ENCODE results near the gene RNF175. TPM values are rescaled to one million over a fixed set of nuclear protein-coding genes. Genes with fewer than 3 reads are reported as not detected.

RNF175 gene
- total and polyA plus RNA-seq, 4 donors = 7.8 to 41.7 (median 32.9) TPM

GRCh38 chr4:153787061-153787560 lies 27.3 kb upstream of the RNF175 start:
- no peak overlapping the region for H3K27ac ChIP-seq (ENCODE audit: low read depth, low read length)
- no CpG with 5 or more reads among the region's 1 CpG for WGBS (ENCODE audit: insufficient coverage)
- H3K9me3 ChIP-seq (ENCODE audit: control insufficient read depth, insufficient read depth, low read length) = no peaks in the 10 kb centered on the region
- peaks cover 56% of the 10 kb centered on the region for H3K27me3 ChIP-seq (ENCODE audit: control insufficient read depth, insufficient read depth, low read length)
- DNase-seq (ENCODE audit: low read depth in 4 of 6, low spot score in 6 of 6) = no peak
- H3K4me3 ChIP-seq (ENCODE audit: low read depth, low read length) = peak overlapping the region; percentile 40
- H3K4me1 ChIP-seq (ENCODE audit: control insufficient read depth, insufficient read depth, low read length) = peaks cover 42% of the 10 kb centered on the region
- H3K36me3 ChIP-seq (ENCODE audit: control insufficient read depth, insufficient read depth, low read length) = no peaks in the 10 kb centered on the region

- Histone ChIP-seq H3K27me3 (ENCODE audit: control insufficient read depth, insufficient read depth, low read length) (peaks cover 46% of the 10 kb centered on the region), H3K4me1 (ENCODE audit: control insufficient read depth, insufficient read depth, low read length) (peaks cover 32% of the 10 kb centered on the region), H3K36me3 (ENCODE audit: control insufficient read depth, insufficient read depth, low read length) (peaks cover 2% of the 10 kb centered on the region), H3K4me3 (ENCODE audit: low read depth, low read length) (peak overlapping the region; percentile 9), H3K9me3 (ENCODE audit: control insufficient read depth, insufficient read depth, low read length) (no peaks in the 10 kb centered on the region), H3K27ac (ENCODE audit: low read depth, low read length) (no peak overlapping the region)
- DNase-seq (ENCODE audit: low read depth in 4 of 6, low spot score in 6 of 6) = peak in 2 of 6 donors; percentile 59 to 85
- WGBS (ENCODE audit: insufficient coverage) = 17% methylated on average over 1 of the region's 3 CpGs
Observed at GRCh38 chr4:153785910-153786721, 26.3 kb upstream of the RNF175 start.

- Histone ChIP-seq H3K9me3 (ENCODE audit: control insufficient read depth, insufficient read depth, low read length) (no peaks in the 10 kb centered on the region), H3K36me3 (ENCODE audit: control insufficient read depth, insufficient read depth, low read length) (peaks cover 2% of the 10 kb centered on the region), H3K27me3 (ENCODE audit: control insufficient read depth, insufficient read depth, low read length) (peaks cover 27% of the 10 kb centered on the region), H3K4me1 (ENCODE audit: control insufficient read depth, insufficient read depth, low read length) (peaks cover 13% of the 10 kb centered on the region), H3K27ac (ENCODE audit: low read depth, low read length) (no peak overlapping the region), H3K4me3 (ENCODE audit: low read depth, low read length) (no peak overlapping the region)
- WGBS (ENCODE audit: insufficient coverage) = 83% methylated on average over 3 of the region's 3 CpGs
- DNase-seq (ENCODE audit: low read depth in 4 of 6, low spot score in 6 of 6) = no peak
Observed at GRCh38 chr4:153784166-153784699, 24.4 kb upstream of the RNF175 start.

GRCh38 chr4:153782581-153782980 lies 22.8 kb upstream of the RNF175 start:
- Histone ChIP-seq H3K27ac (ENCODE audit: low read depth, low read length) (no peak overlapping the region), H3K36me3 (ENCODE audit: control insufficient read depth, insufficient read depth, low read length) (peaks cover 2% of the 10 kb centered on the region), H3K27me3 (ENCODE audit: control insufficient read depth, insufficient read depth, low read length) (peaks cover 11% of the 10 kb centered on the region), H3K4me1 (ENCODE audit: control insufficient read depth, insufficient read depth, low read length) (no peaks in the 10 kb centered on the region), H3K9me3 (ENCODE audit: control insufficient read depth, insufficient read depth, low read length) (no peaks in the 10 kb centered on the region), H3K4me3 (ENCODE audit: low read depth, low read length) (no peak overlapping the region)
- DNase-seq (ENCODE audit: low read depth in 4 of 6, low spot score in 6 of 6) = no peak
- no CpG with 5 or more reads among the region's 1 CpG for WGBS (ENCODE audit: insufficient coverage)

- H3K9me3 ChIP-seq (ENCODE audit: control insufficient read depth, insufficient read depth, low read length) = no peaks in the 10 kb centered on the region
- DNase-seq (ENCODE audit: low read depth in 4 of 6, low spot score in 6 of 6) = no peak
- H3K36me3 ChIP-seq (ENCODE audit: control insufficient read depth, insufficient read depth, low read length) = peaks cover 2% of the 10 kb centered on the region
- H3K4me1 ChIP-seq (ENCODE audit: control insufficient read depth, insufficient read depth, low read length) = no peaks in the 10 kb centered on the region
- H3K27me3 ChIP-seq (ENCODE audit: control insufficient read depth, insufficient read depth, low read length) = peaks cover 5% of the 10 kb centered on the region
- H3K27ac ChIP-seq (ENCODE audit: low read depth, low read length) = no peak overlapping the region
- WGBS (ENCODE audit: insufficient coverage) = 48% methylated on average over 3 of the region's 6 CpGs
- no peak overlapping the region for H3K4me3 ChIP-seq (ENCODE audit: low read depth, low read length)
Observed at GRCh38 chr4:153781717-153782416, 22.0 kb upstream of the RNF175 start.

- Histone ChIP-seq H3K27ac (ENCODE audit: low read depth, low read length) (no peak overlapping the region), H3K9me3 (ENCODE audit: control insufficient read depth, insufficient read depth, low read length) (no peaks in the 10 kb centered on the region), H3K4me1 (ENCODE audit: control insufficient read depth, insufficient read depth, low read length) (no peaks in the 10 kb centered on the region), H3K27me3 (ENCODE audit: control insufficient read depth, insufficient read depth, low read length) (peaks cover 3% of the 10 kb centered on the region), H3K4me3 (ENCODE audit: low read depth, low read length) (no peak overlapping the region), H3K36me3 (ENCODE audit: control insufficient read depth, insufficient read depth, low read length) (peaks cover 2% of the 10 kb centered on the region)
- 92% methylated on average over 13 of the region's 17 CpGs for WGBS (ENCODE audit: insufficient coverage)
- no peak for DNase-seq (ENCODE audit: low read depth in 4 of 6, low spot score in 6 of 6)
Observed at GRCh38 chr4:153781280-153781679, 21.5 kb upstream of the RNF175 start.

GRCh38 chr4:153780876-153781275 lies 21.1 kb upstream of the RNF175 start:
- 88% methylated on average over 1 of the region's 1 CpG for WGBS (ENCODE audit: insufficient coverage)
- Histone ChIP-seq H3K27ac (ENCODE audit: low read depth, low read length) (no peak overlapping the region), H3K27me3 (ENCODE audit: control insufficient read depth, insufficient read depth, low read length) (no peaks in the 10 kb centered on the region), H3K9me3 (ENCODE audit: control insufficient read depth, insufficient read depth, low read length) (no peaks in the 10 kb centered on the region), H3K36me3 (ENCODE audit: control insufficient read depth, insufficient read depth, low read length) (peaks cover 2% of the 10 kb centered on the region), H3K4me3 (ENCODE audit: low read depth, low read length) (no peak overlapping the region), H3K4me1 (ENCODE audit: control insufficient read depth, insufficient read depth, low read length) (no peaks in the 10 kb centered on the region)
- DNase-seq (ENCODE audit: low read depth in 4 of 6, low spot score in 6 of 6) = no peak

- Histone ChIP-seq H3K27ac (ENCODE audit: low read depth, low read length) (no peak overlapping the region), H3K9me3 (ENCODE audit: control insufficient read depth, insufficient read depth, low read length) (no peaks in the 10 kb centered on the region), H3K4me3 (ENCODE audit: low read depth, low read length) (no peak overlapping the region), H3K27me3 (ENCODE audit: control insufficient read depth, insufficient read depth, low read length) (no peaks in the 10 kb centered on the region), H3K36me3 (ENCODE audit: control insufficient read depth, insufficient read depth, low read length) (peaks cover 2% of the 10 kb centered on the region), H3K4me1 (ENCODE audit: control insufficient read depth, insufficient read depth, low read length) (no peaks in the 10 kb centered on the region)
- DNase-seq (ENCODE audit: low read depth in 4 of 6, low spot score in 6 of 6) = no peak
- WGBS (ENCODE audit: insufficient coverage) = 100% methylated on average over 2 of the region's 2 CpGs
Observed at GRCh38 chr4:153780221-153780620, 20.4 kb upstream of the RNF175 start.

- no peak overlapping the region for H3K4me3 ChIP-seq (ENCODE audit: low read depth, low read length)
- H3K27ac ChIP-seq (ENCODE audit: low read depth, low read length) = no peak overlapping the region
- WGBS (ENCODE audit: insufficient coverage) = no CpG with 5 or more reads among the region's 1 CpG
- no peaks in the 10 kb centered on the region for H3K9me3 ChIP-seq (ENCODE audit: control insufficient read depth, insufficient read depth, low read length)
- no peaks in the 10 kb centered on the region for H3K27me3 ChIP-seq (ENCODE audit: control insufficient read depth, insufficient read depth, low read length)
- no peak for DNase-seq (ENCODE audit: low read depth in 4 of 6, low spot score in 6 of 6)
- H3K4me1 ChIP-seq (ENCODE audit: control insufficient read depth, insufficient read depth, low read length) = no peaks in the 10 kb centered on the region
- peaks cover 2% of the 10 kb centered on the region for H3K36me3 ChIP-seq (ENCODE audit: control insufficient read depth, insufficient read depth, low read length)
Observed at GRCh38 chr4:153778383-153778782, 18.6 kb upstream of the RNF175 start.
